HL-60 (cell line): ENCODE results near the gene RAB23.

Experiments used
- DNase-seq, 2 experiments: peaks; one replicate each; pipeline ENCODE4 v3.0.0-alpha.2; 2010 to 2020; ENCODE audit warnings: low read depth in 1 of 2, low spot score in 1 of 2
- H3K27ac ChIP-seq: fragments of 250-450 bp; sonication (Bioruptor Pico); replicated peaks from 2 replicates; pipeline ENCODE4 v1.5.1; 2020; ENCODE audit warnings: mild to moderate bottlenecking, moderate library complexity
- H3K27me3 ChIP-seq: fragments of 250-450 bp; sonication (Bioruptor Pico); 2 replicates; pipeline ENCODE4 v1.5.1; 2021; ENCODE audit warnings: mild to moderate bottlenecking, moderate library complexity; ENCODE audit not compliant: insufficient read depth, poor library complexity, severe bottlenecking
- H3K4me3 ChIP-seq: replicated peaks from 2 replicates; pipeline ENCODE4 v1.5.1; 2011; ENCODE audit warnings: mild to moderate bottlenecking, control low read depth, low read length; ENCODE audit not compliant: insufficient read depth
- GABPA ChIP-seq: IDR thresholded peaks from 2 replicates; pipeline ENCODE4 v1.6.1; 2012; ENCODE audit warnings: low read depth
- POLR2AphosphoS5 ChIP-seq: IDR thresholded peaks from 2 replicates; pipeline ENCODE4 v1.6.1; 2012; ENCODE audit warnings: low read depth
- SPI1 ChIP-seq: IDR thresholded peaks from 2 replicates; pipeline ENCODE4 v1.6.1; 2012; ENCODE audit warnings: low read depth, mild to moderate bottlenecking, borderline replicate concordance
- TF ChIP-seq, protein P1 (sequence below): IDR thresholded peaks from one replicate; pipeline ENCODE4 v1.5.1; 2011; ENCODE audit warnings: low read length, control low read depth, inconsistent platforms; ENCODE audit not compliant: insufficient read depth
- TF ChIP-seq, protein P2 (sequence below): IDR thresholded peaks from 2 replicates; pipeline ENCODE4 v1.6.1; 2012; ENCODE audit warnings: low read depth; ENCODE audit not compliant: insufficient replicate concordance

Gene RAB23

DNA sequence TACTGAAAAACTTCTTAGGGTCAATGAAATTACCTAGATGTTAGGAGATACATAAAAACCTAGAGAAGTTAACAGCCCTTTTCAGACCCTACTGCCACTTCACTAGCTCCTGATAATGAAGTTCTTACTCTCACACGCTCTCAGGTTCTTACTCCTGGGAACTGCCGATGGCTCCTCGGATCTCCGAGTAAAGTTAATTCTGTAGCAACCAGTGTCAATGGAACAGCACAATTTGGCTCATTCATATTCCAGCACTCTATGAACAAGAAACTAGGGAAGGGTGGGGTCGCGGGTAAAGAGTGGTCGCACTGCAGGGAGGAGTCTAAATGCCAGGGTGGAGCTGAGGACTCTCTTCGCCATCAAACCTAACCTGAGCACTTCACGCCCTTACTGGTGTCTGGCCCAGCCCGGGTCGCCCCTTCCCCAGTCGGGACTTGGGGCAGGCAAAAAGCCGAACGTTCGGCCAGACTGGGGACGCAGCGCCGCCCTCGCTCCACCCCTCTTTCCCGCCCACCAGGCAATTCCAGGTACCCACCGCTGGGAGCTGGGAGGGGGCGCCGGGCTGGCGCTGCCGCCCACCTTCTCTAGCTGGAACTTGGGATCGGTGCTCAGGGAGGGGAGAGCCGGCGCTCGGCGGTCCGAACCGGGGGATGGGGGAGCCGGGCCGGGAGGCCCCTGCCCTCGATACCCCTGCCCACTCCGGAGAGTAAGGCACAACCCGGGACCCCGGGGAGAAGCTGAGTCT, 744 bp downstream of the RAB23 start:
- DNase-seq = peak in 1 of 2 experiments; percentile 43
- peak overlapping the region; percentile 53 for H3K27ac ChIP-seq
- TF ChIP-seq, protein P1, sequence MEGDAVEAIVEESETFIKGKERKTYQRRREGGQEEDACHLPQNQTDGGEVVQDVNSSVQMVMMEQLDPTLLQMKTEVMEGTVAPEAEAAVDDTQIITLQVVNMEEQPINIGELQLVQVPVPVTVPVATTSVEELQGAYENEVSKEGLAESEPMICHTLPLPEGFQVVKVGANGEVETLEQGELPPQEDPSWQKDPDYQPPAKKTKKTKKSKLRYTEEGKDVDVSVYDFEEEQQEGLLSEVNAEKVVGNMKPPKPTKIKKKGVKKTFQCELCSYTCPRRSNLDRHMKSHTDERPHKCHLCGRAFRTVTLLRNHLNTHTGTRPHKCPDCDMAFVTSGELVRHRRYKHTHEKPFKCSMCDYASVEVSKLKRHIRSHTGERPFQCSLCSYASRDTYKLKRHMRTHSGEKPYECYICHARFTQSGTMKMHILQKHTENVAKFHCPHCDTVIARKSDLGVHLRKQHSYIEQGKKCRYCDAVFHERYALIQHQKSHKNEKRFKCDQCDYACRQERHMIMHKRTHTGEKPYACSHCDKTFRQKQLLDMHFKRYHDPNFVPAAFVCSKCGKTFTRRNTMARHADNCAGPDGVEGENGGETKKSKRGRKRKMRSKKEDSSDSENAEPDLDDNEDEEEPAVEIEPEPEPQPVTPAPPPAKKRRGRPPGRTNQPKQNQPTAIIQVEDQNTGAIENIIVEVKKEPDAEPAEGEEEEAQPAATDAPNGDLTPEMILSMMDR = no peak
- TF ChIP-seq SPI1 (no peak), POLR2AphosphoS5 (no peak), GABPA (no peak)
- TF ChIP-seq, protein P2, sequence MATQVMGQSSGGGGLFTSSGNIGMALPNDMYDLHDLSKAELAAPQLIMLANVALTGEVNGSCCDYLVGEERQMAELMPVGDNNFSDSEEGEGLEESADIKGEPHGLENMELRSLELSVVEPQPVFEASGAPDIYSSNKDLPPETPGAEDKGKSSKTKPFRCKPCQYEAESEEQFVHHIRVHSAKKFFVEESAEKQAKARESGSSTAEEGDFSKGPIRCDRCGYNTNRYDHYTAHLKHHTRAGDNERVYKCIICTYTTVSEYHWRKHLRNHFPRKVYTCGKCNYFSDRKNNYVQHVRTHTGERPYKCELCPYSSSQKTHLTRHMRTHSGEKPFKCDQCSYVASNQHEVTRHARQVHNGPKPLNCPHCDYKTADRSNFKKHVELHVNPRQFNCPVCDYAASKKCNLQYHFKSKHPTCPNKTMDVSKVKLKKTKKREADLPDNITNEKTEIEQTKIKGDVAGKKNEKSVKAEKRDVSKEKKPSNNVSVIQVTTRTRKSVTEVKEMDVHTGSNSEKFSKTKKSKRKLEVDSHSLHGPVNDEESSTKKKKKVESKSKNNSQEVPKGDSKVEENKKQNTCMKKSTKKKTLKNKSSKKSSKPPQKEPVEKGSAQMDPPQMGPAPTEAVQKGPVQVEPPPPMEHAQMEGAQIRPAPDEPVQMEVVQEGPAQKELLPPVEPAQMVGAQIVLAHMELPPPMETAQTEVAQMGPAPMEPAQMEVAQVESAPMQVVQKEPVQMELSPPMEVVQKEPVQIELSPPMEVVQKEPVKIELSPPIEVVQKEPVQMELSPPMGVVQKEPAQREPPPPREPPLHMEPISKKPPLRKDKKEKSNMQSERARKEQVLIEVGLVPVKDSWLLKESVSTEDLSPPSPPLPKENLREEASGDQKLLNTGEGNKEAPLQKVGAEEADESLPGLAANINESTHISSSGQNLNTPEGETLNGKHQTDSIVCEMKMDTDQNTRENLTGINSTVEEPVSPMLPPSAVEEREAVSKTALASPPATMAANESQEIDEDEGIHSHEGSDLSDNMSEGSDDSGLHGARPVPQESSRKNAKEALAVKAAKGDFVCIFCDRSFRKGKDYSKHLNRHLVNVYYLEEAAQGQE = no peak
- H3K27me3 ChIP-seq = no peaks in the 10 kb centered on the region
- H3K4me3 ChIP-seq = peak overlapping the region; percentile 99

DNA sequence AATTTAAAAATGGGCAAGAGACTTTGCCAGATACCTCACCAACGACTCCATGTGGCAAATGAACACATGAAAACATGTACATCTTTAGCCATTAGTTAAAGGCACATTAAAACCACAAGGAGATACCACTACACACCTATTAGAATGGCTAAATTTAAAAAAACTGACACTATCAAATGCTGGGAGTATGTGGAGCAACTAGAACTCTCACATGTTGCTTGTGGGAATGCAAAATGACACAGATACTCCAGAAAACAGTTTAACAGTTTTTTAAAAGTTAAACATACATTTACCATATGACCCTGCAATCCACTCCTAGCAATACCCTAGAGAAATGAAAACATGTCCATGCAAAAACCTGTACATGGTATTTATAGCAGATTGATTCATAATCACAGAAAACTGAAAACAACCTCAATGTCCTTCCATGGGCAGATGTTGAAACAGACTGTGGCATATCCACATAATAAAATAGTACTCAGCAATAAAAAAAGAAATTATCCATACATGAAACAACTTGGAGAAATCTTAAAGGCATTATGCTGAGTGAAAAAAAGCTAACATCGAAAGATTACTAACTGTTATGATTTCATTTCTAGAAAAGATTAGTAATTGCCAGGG, 1.9 kb downstream of the RAB23 start:
- Histone ChIP-seq H3K27ac (no peak overlapping the region), H3K27me3 (no peaks in the 10 kb centered on the region), H3K4me3 (no peak overlapping the region)
- DNase-seq = no peak
- TF ChIP-seq SPI1 (no peak), GABPA (no peak), POLR2AphosphoS5 (no peak)
- TF ChIP-seq, protein P2 = no peak
- TF ChIP-seq, protein P1 = no peak

DNA sequence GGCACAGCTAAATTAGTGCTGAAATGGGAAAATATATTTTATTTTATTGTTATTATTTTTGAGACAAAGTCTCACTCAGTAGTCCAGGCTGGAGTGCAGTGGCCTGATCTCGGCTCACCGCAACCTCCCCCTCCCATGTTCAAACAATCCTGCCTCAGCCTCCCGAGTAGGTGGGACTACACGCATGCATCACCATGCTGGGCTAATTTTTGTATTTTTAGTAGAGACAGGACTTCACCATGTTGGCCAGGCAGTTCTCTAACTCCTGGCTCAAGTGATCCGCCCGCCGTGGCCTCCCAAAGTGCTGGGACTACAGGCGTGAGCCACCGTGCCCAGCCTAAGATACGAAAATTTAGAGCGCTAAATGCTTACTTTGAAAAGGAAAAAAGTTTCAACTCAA, 4.8 kb downstream of the RAB23 start:
- Histone ChIP-seq H3K4me3 (no peak overlapping the region), H3K27ac (no peak overlapping the region), H3K27me3 (no peaks in the 10 kb centered on the region)
- DNase-seq = no peak
- no peak for TF ChIP-seq GABPA

DNA sequence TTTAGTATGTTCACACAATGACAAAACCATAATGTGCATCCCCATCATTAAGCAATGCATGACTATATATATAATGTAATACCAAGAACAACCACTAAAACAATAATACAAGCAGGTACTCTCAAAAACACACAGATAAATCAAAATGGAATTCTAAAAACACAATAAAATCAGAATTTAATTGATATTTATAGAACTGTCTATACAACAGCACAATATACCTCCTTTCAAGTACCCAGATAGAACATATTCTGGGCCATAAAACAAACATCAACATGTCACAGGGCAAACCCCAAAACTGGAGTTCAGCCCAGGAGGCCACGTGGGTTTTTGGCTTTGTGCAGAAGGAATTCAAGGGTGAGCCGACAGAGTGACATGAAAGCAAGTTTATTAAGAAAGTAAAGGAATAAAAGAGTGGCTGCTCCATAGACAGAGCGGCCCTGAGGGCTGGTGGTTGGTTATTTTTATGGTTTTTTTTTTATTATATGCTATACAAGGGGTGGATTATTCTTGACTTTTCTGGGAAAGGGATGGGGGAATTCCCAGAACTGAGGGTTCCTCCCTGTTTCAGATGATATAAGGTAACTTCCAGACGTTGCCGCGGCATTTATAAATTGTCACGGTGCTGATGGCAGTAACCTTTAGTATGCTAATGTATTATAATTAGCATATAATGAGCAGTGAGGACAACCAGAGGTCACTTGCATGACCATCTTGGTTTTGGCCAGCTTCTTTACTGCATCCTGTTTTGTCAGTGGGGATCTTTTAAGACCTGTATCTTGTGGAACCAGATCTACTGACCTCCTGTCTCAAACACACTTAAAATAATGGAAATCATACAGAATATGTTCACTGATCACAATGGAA, 5.6 kb downstream of the RAB23 start:
- no peak overlapping the region for H3K4me3 ChIP-seq
- no peak for TF ChIP-seq POLR2AphosphoS5
- no peak for TF ChIP-seq GABPA
- TF ChIP-seq, protein P1 = no peak
- no peak for TF ChIP-seq SPI1
- TF ChIP-seq, protein P2 = no peak
- no peak for DNase-seq
- no peaks in the 10 kb centered on the region for H3K27me3 ChIP-seq
- H3K27ac ChIP-seq = no peak overlapping the region
